ENCODE data around the gene DCBLD1.

- TF ChIP-seq CTCF (IDR thresholded peaks at IDR 0.05) (no peak), POLR2A (IDR thresholded peaks at IDR 0.05) (no peak)
Measured at GRCh38 chr6:117494694-117495318, 12.3 kb downstream of the DCBLD1 start.
